Astrocyte (in vitro differentiated cells and primary cell): Measurements from ENCODE around the gene FAM53A. TPM values are rescaled to one million over a fixed set of nuclear protein-coding genes. Genes with fewer than 3 reads are reported as not detected.

Experiments used
- DNase-seq: peaks from one replicate; pipeline ENCODE4 v3.0.0-alpha.2; 2010; ENCODE audit warnings: low read depth
- FAIRE-seq: peaks from 2 replicates; lab custom pipeline; 2011; peaks lifted over from hg19 to GRCh38; lab: Jason Lieb, UNC
- H2AFZ ChIP-seq: 2 replicates; pipeline ENCODE4 v1.6.0; 2012; ENCODE audit warnings: low read depth, low read length, inconsistent platforms
- H3K27ac ChIP-seq: 2 replicates; pipeline ENCODE4 v1.5.1; 2011; ENCODE audit warnings: low read depth, low read length, inconsistent platforms
- H3K27me3 ChIP-seq: 2 replicates; pipeline ENCODE4 v1.6.0; 2011; ENCODE audit warnings: low read length, inconsistent platforms; ENCODE audit not compliant: insufficient read depth
- H3K36me3 ChIP-seq: 2 replicates; pipeline ENCODE4 v1.5.1; 2011; ENCODE audit warnings: low read length, inconsistent platforms; ENCODE audit not compliant: insufficient read depth
- H3K4me1 ChIP-seq: 2 replicates; pipeline ENCODE4 v1.5.1; 2011; ENCODE audit warnings: low read length, inconsistent platforms; ENCODE audit not compliant: insufficient read depth
- H3K4me2 ChIP-seq: 2 replicates; pipeline ENCODE4 v1.6.0; 2012; ENCODE audit warnings: low read length, inconsistent platforms
- H3K4me3 ChIP-seq: 2 replicates; pipeline ENCODE4 v1.5.1; 2011; ENCODE audit warnings: low read depth, mild to moderate bottlenecking, low read length, inconsistent platforms; ENCODE audit not compliant: insufficient read depth
- H3K79me2 ChIP-seq: 2 replicates; pipeline ENCODE4 v1.6.0; 2012; ENCODE audit warnings: mild to moderate bottlenecking, low read length, inconsistent platforms; ENCODE audit not compliant: insufficient read depth
- H3K9ac ChIP-seq: 2 replicates; pipeline ENCODE4 v1.6.0; 2012; ENCODE audit warnings: mild to moderate bottlenecking, low read length, inconsistent platforms
- H3K9me3 ChIP-seq: 2 replicates; pipeline ENCODE4 v1.5.1; 2012; ENCODE audit warnings: low read depth, mild to moderate bottlenecking, low read length, inconsistent platforms; ENCODE audit not compliant: insufficient read depth
- H4K20me1 ChIP-seq: 2 replicates; pipeline ENCODE4 v1.6.0; 2012; ENCODE audit warnings: low read length, inconsistent platforms; ENCODE audit not compliant: insufficient read depth
- H3K27ac Mint-ChIP-seq: one replicate; pipeline ENCODE4 v1.8.0; 2021; ENCODE audit warnings: mild to moderate bottlenecking, mixed read lengths; ENCODE audit not compliant: unreplicated experiment
- H3K27me3 Mint-ChIP-seq: one replicate; pipeline ENCODE4 v1.8.0; 2021; ENCODE audit warnings: low read depth, mixed read lengths; ENCODE audit not compliant: unreplicated experiment
- H3K36me3 Mint-ChIP-seq: one replicate; pipeline ENCODE4 v1.8.0; 2021; ENCODE audit warnings: low read depth, mixed read lengths; ENCODE audit not compliant: unreplicated experiment
- H3K4me1 Mint-ChIP-seq: one replicate; pipeline ENCODE4 v1.8.0; 2021; ENCODE audit warnings: low read depth, mixed read lengths; ENCODE audit not compliant: unreplicated experiment
- H3K4me3 Mint-ChIP-seq: one replicate; pipeline ENCODE4 v1.8.0; 2021; ENCODE audit warnings: mild to moderate bottlenecking, moderate library complexity, mixed read lengths; ENCODE audit not compliant: unreplicated experiment
- H3K9me3 Mint-ChIP-seq: one replicate; pipeline ENCODE4 v1.8.0; 2021; ENCODE audit warnings: mild to moderate bottlenecking, mixed read lengths; ENCODE audit not compliant: unreplicated experiment
- CTCF ChIP-seq: IDR thresholded peaks from 2 replicates; pipeline ENCODE4 v1.5.1; 2011; ENCODE audit warnings: low read depth, mild to moderate bottlenecking, inconsistent platforms, low read length, moderate library complexity; ENCODE audit not compliant: insufficient read depth
- EZH2 ChIP-seq: IDR thresholded peaks from 2 replicates; pipeline ENCODE4 v1.6.1; 2012; ENCODE audit warnings: mild to moderate bottlenecking, low read length, inconsistent platforms; ENCODE audit not compliant: insufficient read depth
- total RNA-seq: library from RNA; stranded (reverse); gene quantifications from 2 replicates; pipeline ENCODE4 v1.2.1, GENCODE V29; 2021

Gene FAM53A
- total RNA-seq, 1 donor from 2014 or later, result 2.1 TPM

- Histone ChIP-seq H2AFZ (no peak overlapping the region), H3K4me3 (no peak overlapping the region), H3K4me2 (no peak overlapping the region), H3K36me3 (no peaks in the 10 kb centered on the region), H3K9ac (no peak overlapping the region), H3K4me1 (no peaks in the 10 kb centered on the region), H4K20me1 (no peaks in the 10 kb centered on the region), H3K27ac (no peak overlapping the region), H3K79me2 (no peaks in the 10 kb centered on the region), H3K9me3 (no peaks in the 10 kb centered on the region), H3K27me3 (no peaks in the 10 kb centered on the region)
- H3K36me3 Mint-ChIP-seq, result peaks cover 2% of the 10 kb centered on the region
- no peak for TF ChIP-seq EZH2
- TF ChIP-seq CTCF, result no peak
- FAIRE-seq (no peak), DNase-seq (no peak)
- H3K4me3 Mint-ChIP-seq, result no peak overlapping the region
- H3K9me3 Mint-ChIP-seq, result no peaks in the 10 kb centered on the region
- H3K27ac Mint-ChIP-seq, result no peak overlapping the region
- peaks cover 14% of the 10 kb centered on the region for H3K27me3 Mint-ChIP-seq
- no peaks in the 10 kb centered on the region for H3K4me1 Mint-ChIP-seq
Measured at GRCh38 chr4:1658581-1658980, 25.5 kb downstream of the FAM53A start.

- Mint-ChIP-seq H3K36me3 (peaks cover 2% of the 10 kb centered on the region), H3K9me3 (no peaks in the 10 kb centered on the region), H3K4me1 (no peaks in the 10 kb centered on the region), H3K4me3 (no peak overlapping the region), H3K27ac (no peak overlapping the region), H3K27me3 (peaks cover 14% of the 10 kb centered on the region)
- H3K9me3 ChIP-seq, result no peaks in the 10 kb centered on the region
- no peaks in the 10 kb centered on the region for H3K27me3 ChIP-seq
- no peak overlapping the region for H3K4me2 ChIP-seq
- H3K27ac ChIP-seq, result no peak overlapping the region
- H3K4me3 ChIP-seq, result no peak overlapping the region
- no peaks in the 10 kb centered on the region for H3K36me3 ChIP-seq
- FAIRE-seq (no peak), DNase-seq (no peak)
- H3K79me2 ChIP-seq, result no peaks in the 10 kb centered on the region
- H3K9ac ChIP-seq, result no peak overlapping the region
- H3K4me1 ChIP-seq, result no peaks in the 10 kb centered on the region
- no peak overlapping the region for H2AFZ ChIP-seq
- no peak for TF ChIP-seq EZH2
- TF ChIP-seq CTCF, result no peak
- H4K20me1 ChIP-seq, result peaks cover under 1% of the 10 kb centered on the region
Measured at GRCh38 chr4:1658146-1658545, 26.0 kb downstream of the FAM53A start.

- Histone ChIP-seq H3K4me1 (no peaks in the 10 kb centered on the region), H4K20me1 (peaks cover 12% of the 10 kb centered on the region), H3K4me2 (no peak overlapping the region), H3K27ac (no peak overlapping the region), H2AFZ (no peak overlapping the region), H3K79me2 (no peaks in the 10 kb centered on the region), H3K27me3 (no peaks in the 10 kb centered on the region), H3K9ac (no peak overlapping the region), H3K4me3 (no peak overlapping the region), H3K36me3 (no peaks in the 10 kb centered on the region), H3K9me3 (peaks cover 6% of the 10 kb centered on the region)
- no peak for TF ChIP-seq EZH2
- no peak for TF ChIP-seq CTCF
- FAIRE-seq (no peak), DNase-seq (no peak)
- Mint-ChIP-seq H3K4me1 (no peaks in the 10 kb centered on the region), H3K9me3 (no peaks in the 10 kb centered on the region), H3K4me3 (no peak overlapping the region), H3K27me3 (peaks cover 14% of the 10 kb centered on the region), H3K27ac (no peak overlapping the region), H3K36me3 (peaks cover 2% of the 10 kb centered on the region)
Measured at GRCh38 chr4:1656986-1657385, 27.1 kb downstream of the FAM53A start.
